Heart right ventricle (tissue), 16 donors: ENCODE measurements around the gene TUB. TPM values are rescaled to one million over a fixed set of nuclear protein-coding genes. Genes with fewer than 3 reads are reported as not detected.

ENCODE experiments used
- ATAC-seq, 8 donors: fragments of 200-7000 bp; cut with Tn5 transposase; one replicate each; pipeline ENCODE4 v1.9.1; 2020; ENCODE audit warnings: mild to moderate bottlenecking in 8 of 8, moderate library complexity in 8 of 8, moderate number of reproducible peaks in 1 of 8
- DNase-seq, 2 donors: peaks; one replicate each; pipeline ENCODE4 v3.0.0-alpha.2; 2020
- H3K27ac ChIP-seq, 10 donors: fragments of 200-600 bp; sonication (generic) in 2 of 10; one replicate each; pipeline versions ENCODE4 v1.5.0 to v1.8.0; 2020 to 2022; ENCODE audit warnings: mild to moderate bottlenecking in 3 of 10
- H3K27me3 ChIP-seq, 7 donors: fragments of 200-600 bp; one replicate each; pipeline ENCODE4 v1.8.0; 2021 to 2022; ENCODE audit warnings: mild to moderate bottlenecking in 2 of 7
- H3K36me3 ChIP-seq, 9 donors: fragments of 200-600 bp; sonication (generic) in 1 of 9; one replicate each; pipeline versions ENCODE4 v1.5.0 to v1.8.0; 2020 to 2022; ENCODE audit warnings: mild to moderate bottlenecking in 2 of 9
- H3K4me1 ChIP-seq, 9 donors: fragments of 200-600 bp; sonication (generic) in 1 of 9; one replicate each; pipeline versions ENCODE4 v1.5.0 to v1.8.0; 2020 to 2022; ENCODE audit warnings: mild to moderate bottlenecking in 4 of 9
- H3K4me3 ChIP-seq, 10 donors: fragments of 200-600 bp; sonication (generic) in 2 of 10; one replicate each; pipeline versions ENCODE4 v1.5.0 to v1.8.0; 2020 to 2022; ENCODE audit warnings: mild to moderate bottlenecking in 7 of 10, moderate library complexity in 2 of 10
- H3K9me3 ChIP-seq, 11 donors: fragments of 200-600 bp in 10 of 11; sonication (generic) in 2 of 11; one replicate each; pipeline versions ENCODE4 v1.5.0 to v1.8.0; 2013 to 2022; ENCODE audit warnings: mild to moderate bottlenecking in 2 of 11, control low read depth in 1 of 11, moderate library complexity in 1 of 11
- CTCF ChIP-seq, 9 donors: fragments of 200-600 bp; sonication (generic) in 2 of 9; IDR thresholded peaks; one replicate each; pipeline versions ENCODE4 v1.5.0 to v1.8.0; 2021 to 2022; ENCODE audit warnings: antibody characterized with exemption in 9 of 9, mild to moderate bottlenecking in 5 of 9, moderate library complexity in 1 of 9
- WGBS, 2 donors: extraction: QIAGEN DNeasy Blood & Tissue Kit; methylation state at CpG; one replicate each; pipeline ENCODE4 v1.1.7; 2013; ENCODE audit warnings: inconsistent platforms in 1 of 2; 5-methylcytosine and 5-hydroxymethylcytosine counted together
- intact Hi-C, 10 donors: fragments of 100-400 bp; cut with DNase I; formaldehyde crosslinking; loops; one replicate each; pipeline versions ENCODE4 v1.11.1 to v1.14.2; 2022
- polyA plus RNA-seq, 2 donors: library from polyadenylated mRNA; stranded (reverse); fragments of 200-250 nt; gene quantifications; one replicate each; pipeline ENCODE4 v1.2.3, GENCODE V29; 2013
- total RNA-seq, 10 donors: library from RNA; stranded (reverse); fragmentation: NEBNext Ultra II Directional in 3 of 10; extraction: Animal tissue kit (Norgen Biotek cat#: 25700) in 3 of 10; gene quantifications; one replicate each; pipeline versions ENCODE4 v1.2.1 to v1.2.4, GENCODE V29; 2021 to 2023
- donor health status: Arrhythmogenic right ventricular cardiomyopathy.
- donor health status: ischemic (EF 13 %, LVEDD 7.1; RV severe dilation, severe dysfunction).
- donor health status: healthy with polysubstance abuse.
- donor health status: DM: no; HTN: yes; CAD: no.
- donor health status: DM: no; HTN: no; CAD: no.
- donor health status: ischemic (EF 25% LVEDD 6.9; RV normal size, moderate dysfunction).
- donor health status: ischemic (EF 25% LVEDD 5.7; RV mildly dilated, moderate dysfunction).
- donor health status: healthy.
- donor health status: DM: yes; HTN: yes; CAD: no.
- donor health status: Ischemic cardiomyopathy.
- donor health status: ischemic (EF 35%, LVEDD 5.7; RV mildly dilated, moderate dysfunction).
- donor health status: nonischemic (EF 11% LVEDD 7.7; RV severe dilation, severe dysfunction).
- donor health status: DM: yes; HTN: yes; CAD: no.
- donor health status: PGD.
- donor health status: ischemic (EF 29% LVEDD 5.4; RV normal size, mild dysfunction).
- donor health status: nonischemic (EF 23%, LVEDD 6.1; RV moderate dilation, normal function).

The TUB gene
- total and polyA plus RNA-seq, 12 donors, result 2.4 to 28.2 (median 18.9) TPM

GRCh38 chr11:8126649-8127289 lies 45.8 kb downstream of the TUB start:
- ATAC-seq, result no peak
- DNase-seq, result no peak
- H3K9me3 ChIP-seq, result no peaks in the 10 kb centered on the region
- H3K4me3 ChIP-seq, result no peak overlapping the region
- no peaks in the 10 kb centered on the region for H3K27me3 ChIP-seq
- no peaks in the 10 kb centered on the region for H3K36me3 ChIP-seq
- TF ChIP-seq CTCF (IDR thresholded peaks at IDR 0.05), result no peak
- no peak overlapping the region for H3K27ac ChIP-seq
- no peaks in the 10 kb centered on the region for H3K4me1 ChIP-seq
- intact Hi-C loops, result no loop called here
- 80 to 84% methylated on average over 8 of the region's 8 CpGs for WGBS, 2 donors

- intact Hi-C loops, result no loop called here
- Histone ChIP-seq H3K36me3 (no peaks in the 10 kb centered on the region), H3K9me3 (no peaks in the 10 kb centered on the region), H3K27me3 (no peaks in the 10 kb centered on the region), H3K27ac (no peak overlapping the region), H3K4me1 (no peaks in the 10 kb centered on the region), H3K4me3 (no peak overlapping the region)
- DNase-seq (no peak), ATAC-seq (no peak)
- TF ChIP-seq CTCF (IDR thresholded peaks at IDR 0.05), result no peak
- 76 to 81% methylated on average over 2 of the region's 2 CpGs for WGBS, 2 donors
Observed at GRCh38 chr11:8127447-8127846, 46.4 kb downstream of the TUB start.

- TF ChIP-seq CTCF (IDR thresholded peaks at IDR 0.05), result no peak
- no peaks in the 10 kb centered on the region for H3K4me1 ChIP-seq
- ATAC-seq (no peak), DNase-seq (no peak)
- H3K27me3 ChIP-seq, result no peaks in the 10 kb centered on the region
- 91% methylated on average over 2 of the region's 2 CpGs for WGBS, 2 donors
- no peaks in the 10 kb centered on the region for H3K9me3 ChIP-seq
- no peaks in the 10 kb centered on the region for H3K36me3 ChIP-seq
- H3K27ac ChIP-seq, result no peak overlapping the region
- no peak overlapping the region for H3K4me3 ChIP-seq
- intact Hi-C loops, result no loop called here
Observed at GRCh38 chr11:8138526-8138925, 57.5 kb downstream of the TUB start.

GRCh38 chr11:8149726-8150125 lies 68.7 kb downstream of the TUB start:
- ATAC-seq (no peak), DNase-seq (no peak)
- Histone ChIP-seq H3K9me3 (no peaks in the 10 kb centered on the region), H3K4me1 (peaks cover 0 to 3% (median 0%) of the 10 kb centered on the region in 9 donors), H3K36me3 (no peaks in the 10 kb centered on the region), H3K27me3 (peaks cover 0 to 6% (median 0%) of the 10 kb centered on the region in 7 donors), H3K27ac (no peak overlapping the region), H3K4me3 (no peak overlapping the region)
- TF ChIP-seq CTCF (IDR thresholded peaks at IDR 0.05), result no peak
- intact Hi-C loops, result no loop called here
- 84% methylated on average over 6 of the region's 6 CpGs for WGBS, 2 donors

Other genes with a start within 250 kb of the TUB start
- gene OR10A6, start 149.9 kb upstream of the TUB start, total RNA-seq, result not detected
- gene OR10A6, start 149.9 kb upstream of the TUB start, polyA plus RNA-seq, result not detected
- not detected for gene OR10A3, start 139.5 kb upstream of the TUB start, total RNA-seq
- not detected for gene OR10A3, start 139.5 kb upstream of the TUB start, polyA plus RNA-seq
- gene NLRP10, start 115.8 kb upstream of the TUB start, total RNA-seq, result not detected
- not detected for gene NLRP10, start 115.8 kb upstream of the TUB start, polyA plus RNA-seq
- gene EIF3F, start 93.9 kb upstream of the TUB start, total RNA-seq, result 100 to 1,000 TPM; 142 to 176 (median 157) TPM
- 100 to 1,000 TPM in 1 of 2 donors, 10 to 100 TPM in 1; 63.2 to 386 TPM for gene EIF3F, start 93.9 kb upstream of the TUB start, polyA plus RNA-seq
- 10 to 100 TPM; 10.6 to 16.5 (median 12.5) TPM for gene RIC3, start 87.8 kb downstream of the TUB start, total RNA-seq
- 10 to 100 TPM in 1 of 2 donors, 1 to 10 TPM in 1; 4.7 to 17.0 TPM for gene RIC3, start 87.8 kb downstream of the TUB start, polyA plus RNA-seq
- 1 to 10 TPM in 8 of 10 donors, under 1 TPM in 2; 0.61 to 6.6 (median 2.4) TPM for gene LMO1, start 182.7 kb downstream of the TUB start, total RNA-seq
- gene LMO1, start 182.7 kb downstream of the TUB start, polyA plus RNA-seq, result 1 to 10 TPM in 1 of 2 donors, under 1 TPM in 1; 0.55 to 4.0 TPM